GM12892 (cell line): ENCODE data around the gene PLPP2.

Experiments used
- POLR2A ChIP-seq: IDR thresholded peaks from 2 replicates; pipeline ENCODE4 v1.6.1; 2011; ENCODE audit warnings: low read depth, low read length, control low read depth
- POLR2AphosphoS5 ChIP-seq: IDR thresholded peaks from 2 replicates; pipeline ENCODE4 v1.6.1; 2011; ENCODE audit warnings: low read depth, low read length, control low read depth

GRCh38 chr19:273393-273792 lies 17.8 kb downstream of the PLPP2 start:
- TF ChIP-seq POLR2AphosphoS5, result no peak
- TF ChIP-seq POLR2A, result no peak
